K562 (cell line): Measurements from ENCODE around the gene ARID3B. TPM values are rescaled to one million over a fixed set of nuclear protein-coding genes. Genes with fewer than 3 reads are reported as not detected.

Experiments used
- BRF1 ChIP-seq: IDR thresholded peaks from 3 replicates; pipeline ENCODE4 v1.6.1; 2011; ENCODE audit warnings: borderline replicate concordance, mild to moderate bottlenecking; ENCODE audit not compliant: insufficient read length; ENCODE audit errors: extremely low read depth
- CHCHD3 ChIP-seq: fragments of 250-450 bp; sonication (Bioruptor Pico); IDR thresholded peaks from 2 replicates; pipeline ENCODE4 v2.1.2; 2022; ENCODE audit warnings: mild to moderate bottlenecking
- CUX1 ChIP-seq: fragments of 200-800 bp; sonication (Bioruptor generic); IDR thresholded peaks from 2 replicates; pipeline ENCODE4 v1.6.1; 2016; ENCODE audit warnings: missing genetic modification characterization, missing compliant biosample characterization
- ELK3 ChIP-seq: fragments of 450-650 bp; formaldehyde crosslinking; IDR thresholded peaks from 2 replicates; pipeline ENCODE4 v1.4.0; 2020; ENCODE audit warnings: mild to moderate bottlenecking
- GTF2F1 ChIP-seq: IDR thresholded peaks from 2 replicates; pipeline ENCODE4 v1.6.1; 2011; ENCODE audit warnings: low read depth, low read length, improper control_type of control experiment
- IRF9 ChIP-seq: fragments of 450-650 bp; IDR thresholded peaks from 2 replicates; pipeline ENCODE4 v1.6.1; 2016; ENCODE audit warnings: missing biosample characterization, missing genetic modification characterization
- KDM2B ChIP-seq: fragments of 250-450 bp; sonication (Bioruptor Pico); IDR thresholded peaks from 2 replicates; pipeline ENCODE4 v1.8.0; 2021; ENCODE audit warnings: mild to moderate bottlenecking, moderate library complexity
- KLF6 ChIP-seq: fragments of 250-450 bp; sonication (Bioruptor Pico); IDR thresholded peaks from 2 replicates; pipeline ENCODE4 v1.4.0; 2020; ENCODE audit warnings: mild to moderate bottlenecking, moderate library complexity, borderline replicate concordance
- NBN ChIP-seq: fragments of 450-650 bp; IDR thresholded peaks from 2 replicates; pipeline ENCODE4 v1.6.1; 2016; ENCODE audit warnings: low read depth, mild to moderate bottlenecking
- NFE2L1 ChIP-seq: fragments of 450-650 bp; IDR thresholded peaks from 2 replicates; pipeline ENCODE4 v1.6.1; 2016; ENCODE audit warnings: missing genetic modification characterization, low read depth, mild to moderate bottlenecking, missing compliant biosample characterization, moderate library complexity, borderline replicate concordance
- SAFB ChIP-seq: fragments of 200-400 bp; formaldehyde crosslinking; IDR thresholded peaks from 2 replicates; pipeline ENCODE4 v1.6.1; 2017; ENCODE audit warnings: low read depth, low read length, borderline replicate concordance
- SIRT6 ChIP-seq: IDR thresholded peaks from one replicate; pipeline ENCODE4 v1.6.1; 2012; ENCODE audit warnings: low read depth, mild to moderate bottlenecking, control low read depth, inconsistent platforms, low read length, moderate library complexity
- TAF9B ChIP-seq: fragments of 450-650 bp; IDR thresholded peaks from 2 replicates; pipeline ENCODE4 v1.6.1; 2018; ENCODE audit warnings: mild to moderate bottlenecking; ENCODE audit not compliant: partially characterized antibody
- ZBED1 ChIP-seq: IDR thresholded peaks from 2 replicates; pipeline ENCODE4 v1.6.1; 2014
- ZNF124 ChIP-seq: sonication (generic); formaldehyde crosslinking; IDR thresholded peaks from 2 replicates; pipeline ENCODE4 v1.8.1; 2022; ENCODE audit warnings: missing genetic modification reagents
- polyA plus RNA-seq, 8 experiments: library from polyadenylated mRNA; depleted of rRNA in 4 of 8; stranded (reverse) in 5 of 8; unstranded in 3 of 8; fragments of >200 nt; fragmentation: Nextera tagmentation in 2 of 8; fragmentation: Illumina TruSeq in 1 of 8; extraction: Ambion mirVana in 2 of 8; extraction: Trizol in 1 of 8; gene quantifications; 2 replicates each; pipeline versions ENCODE4 v1.2.1 to v1.2.3, GENCODE V29; 2011 to 2014; ENCODE audit warnings: inconsistent platforms in 1 of 8, missing spikeins in 1 of 8
- total RNA-seq, 7 experiments: library from RNA; depleted of rRNA in 6 of 7; stranded (reverse); fragments of >200 nt in 6 of 7; fragmentation: Illumina TruSeq in 2 of 7; extraction: Trizol in 2 of 7; gene quantifications; 2 replicates each; pipeline versions ENCODE4 v1.2.1 to v1.2.3, GENCODE V29; 2011 to 2021; ENCODE audit warnings: low replicate concordance in 1 of 7
- TF ChIP-seq, protein P1 (sequence below): fragments of 450-650 bp; IDR thresholded peaks from 2 replicates; pipeline ENCODE4 v1.6.1; 2016; ENCODE audit warnings: low read depth, mild to moderate bottlenecking, moderate library complexity
- TF ChIP-seq, protein P2 (sequence below): sonication (generic); formaldehyde crosslinking; IDR thresholded peaks from 2 replicates; pipeline ENCODE4 v1.9.0; 2022; ENCODE audit warnings: mild to moderate bottlenecking, missing genetic modification reagents
- TF ChIP-seq, protein P3 (sequence below): fragments of 450-650 bp; formaldehyde crosslinking; IDR thresholded peaks from 2 replicates; pipeline ENCODE4 v1.4.0; 2022; ENCODE audit warnings: missing genetic modification characterization

ARID3B gene
- total and polyA plus RNA-seq, 9 of the 15 experiments (the other 6 are each of a cell fraction or from before 2014, with no cell fraction given): 0.32 to 15.1 (median 7.1) TPM

DNA sequence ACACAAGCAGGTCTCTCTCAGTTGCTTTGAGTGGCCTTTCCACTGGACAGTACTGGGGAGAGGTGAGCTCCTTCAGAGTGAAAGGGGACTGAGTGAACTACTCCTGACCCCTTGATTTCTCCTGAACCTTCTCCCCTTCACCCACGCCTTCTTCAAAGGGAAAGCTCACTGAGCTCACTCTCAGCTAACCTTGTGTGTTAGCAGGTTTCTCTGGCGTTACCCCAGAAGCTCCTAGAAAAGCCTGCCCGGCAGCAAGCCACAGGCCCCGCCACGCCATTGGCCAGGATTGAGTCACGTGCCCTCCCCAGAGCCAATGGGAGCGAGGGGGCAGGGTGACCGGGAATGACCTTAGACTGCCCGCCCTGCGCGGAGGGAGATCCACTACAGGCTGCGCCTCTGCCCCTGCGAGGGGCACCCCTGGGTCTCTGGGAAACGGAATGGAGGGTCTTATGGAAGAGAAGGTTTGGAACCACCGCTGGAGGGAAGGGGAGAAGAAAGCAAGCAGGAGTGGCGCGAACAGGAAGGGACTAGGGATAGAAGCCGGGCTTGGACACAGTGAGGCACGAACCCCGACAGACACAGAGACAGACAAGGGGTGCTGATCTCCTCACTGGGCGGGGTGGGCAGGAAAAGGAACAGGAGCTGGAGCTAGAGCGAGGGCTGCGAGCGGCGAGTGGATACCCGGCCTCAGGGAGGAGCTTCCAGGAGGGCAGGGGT, 57.3 kb downstream of the ARID3B start (continued):
- no peak for TF ChIP-seq CUX1 (CRISPR knock-in tag)
- TF ChIP-seq NBN: peak; percentile 47; the same call in 1 of the 2 replicates
- no peak for TF ChIP-seq ELK3
- TF ChIP-seq, protein P1, sequence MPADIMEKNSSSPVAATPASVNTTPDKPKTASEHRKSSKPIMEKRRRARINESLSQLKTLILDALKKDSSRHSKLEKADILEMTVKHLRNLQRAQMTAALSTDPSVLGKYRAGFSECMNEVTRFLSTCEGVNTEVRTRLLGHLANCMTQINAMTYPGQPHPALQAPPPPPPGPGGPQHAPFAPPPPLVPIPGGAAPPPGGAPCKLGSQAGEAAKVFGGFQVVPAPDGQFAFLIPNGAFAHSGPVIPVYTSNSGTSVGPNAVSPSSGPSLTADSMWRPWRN: peak; percentile 39; the same call in 1 of the 2 replicates
- no peak for TF ChIP-seq IRF9 (tag)
- TF ChIP-seq, protein P2, sequence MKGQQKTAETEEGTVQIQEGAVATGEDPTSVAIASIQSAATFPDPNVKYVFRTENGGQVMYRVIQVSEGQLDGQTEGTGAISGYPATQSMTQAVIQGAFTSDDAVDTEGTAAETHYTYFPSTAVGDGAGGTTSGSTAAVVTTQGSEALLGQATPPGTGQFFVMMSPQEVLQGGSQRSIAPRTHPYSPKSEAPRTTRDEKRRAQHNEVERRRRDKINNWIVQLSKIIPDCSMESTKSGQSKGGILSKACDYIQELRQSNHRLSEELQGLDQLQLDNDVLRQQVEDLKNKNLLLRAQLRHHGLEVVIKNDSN: peak; percentile 100
- no peak for TF ChIP-seq NFE2L1 (tag)
- TF ChIP-seq, protein P3, sequence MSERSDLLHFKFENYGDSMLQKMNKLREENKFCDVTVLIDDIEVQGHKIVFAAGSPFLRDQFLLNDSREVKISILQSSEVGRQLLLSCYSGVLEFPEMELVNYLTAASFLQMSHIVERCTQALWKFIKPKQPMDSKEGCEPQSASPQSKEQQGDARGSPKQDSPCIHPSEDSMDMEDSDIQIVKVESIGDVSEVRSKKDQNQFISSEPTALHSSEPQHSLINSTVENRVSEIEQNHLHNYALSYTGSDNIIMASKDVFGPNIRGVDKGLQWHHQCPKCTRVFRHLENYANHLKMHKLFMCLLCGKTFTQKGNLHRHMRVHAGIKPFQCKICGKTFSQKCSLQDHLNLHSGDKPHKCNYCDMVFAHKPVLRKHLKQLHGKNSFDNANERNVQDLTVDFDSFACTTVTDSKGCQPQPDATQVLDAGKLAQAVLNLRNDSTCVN (CRISPR knock-in tag): peak; percentile 76; the same call in 1 of the 2 replicates
- peak; percentile 77; the same call in 1 of the 2 replicates for TF ChIP-seq CHCHD3 (CRISPR knock-in tag)
- TF ChIP-seq SIRT6: no peak
- TF ChIP-seq KLF6: no peak
- no peak for TF ChIP-seq ZBED1
- TF ChIP-seq KDM2B (CRISPR knock-in tag): no peak
- TF ChIP-seq BRF1: no peak
- TF ChIP-seq ZNF124: no peak
- no peak for TF ChIP-seq GTF2F1
- no peak for TF ChIP-seq SAFB
- no peak for TF ChIP-seq TAF9B
